Neural cell (in vitro differentiated cells): Measurements from ENCODE around the gene CYB561. TPM values are rescaled to one million over a fixed set of nuclear protein-coding genes. Genes with fewer than 3 reads are reported as not detected.

Experiments
- H2AFZ ChIP-seq: fragments of 200-600, 300-800 bp; sonication (generic), shearing (Covaris generic); 2 replicates; pipeline ENCODE4 v1.6.0; 2014; ENCODE audit warnings: low read depth, mild to moderate bottlenecking, antibody characterized with exemption, low read length, moderate library complexity
- H3F3A ChIP-seq: fragments of 200-600 bp; shearing (Covaris generic); 2 replicates; pipeline ENCODE4 v1.6.1; 2016; ENCODE audit warnings: mild to moderate bottlenecking, moderate library complexity, mixed read lengths, antibody characterized with exemption, low read length; ENCODE audit not compliant: insufficient read depth, poor library complexity, severe bottlenecking
- H3K27ac ChIP-seq: fragments of 200-600, 300-800 bp; sonication (generic), shearing (Covaris generic); 2 replicates; pipeline ENCODE4 v1.5.1; 2014; ENCODE audit warnings: mild to moderate bottlenecking, low read length, moderate library complexity
- H3K27me3 ChIP-seq: fragments of 300-800, 200-600 bp; sonication (generic), shearing (Covaris generic); 2 replicates; pipeline ENCODE4 v1.6.0; 2014; ENCODE audit warnings: mild to moderate bottlenecking, low read depth, low read length, moderate library complexity; ENCODE audit not compliant: insufficient read depth
- H3K36me3 ChIP-seq: fragments of 300-800, 200-600 bp; sonication (generic), shearing (Covaris generic); 2 replicates; pipeline ENCODE4 v1.5.1; 2014; ENCODE audit warnings: mild to moderate bottlenecking, antibody characterized with exemption, low read length, moderate library complexity; ENCODE audit not compliant: insufficient read depth
- H3K4me2 ChIP-seq: fragments of 300-800, 200-600 bp; sonication (generic), shearing (Covaris generic); 2 replicates; pipeline ENCODE4 v1.6.0; 2014; ENCODE audit warnings: mild to moderate bottlenecking, low read length
- H3K4me3 ChIP-seq: fragments of 300-800, 200-600 bp; sonication (generic), shearing (Covaris generic); 2 replicates; pipeline ENCODE4 v1.5.1; 2014; ENCODE audit warnings: mild to moderate bottlenecking, low read length, moderate library complexity
- H3K79me2 ChIP-seq: fragments of 200-600 bp; shearing (Covaris generic); replicated peaks from 2 replicates; pipeline ENCODE4 v1.6.0; 2014; ENCODE audit warnings: mild to moderate bottlenecking, low read length, moderate library complexity; ENCODE audit not compliant: insufficient read depth
- H3K9ac ChIP-seq: fragments of 300-800, 200-600 bp; sonication (generic), shearing (Covaris generic); 2 replicates; pipeline ENCODE4 v1.6.1; 2016; ENCODE audit warnings: mild to moderate bottlenecking, low read length, mixed read lengths
- H3K9me2 ChIP-seq: fragments of 200-600 bp; shearing (Covaris generic); 2 replicates; pipeline ENCODE4 v1.6.1; 2016; ENCODE audit warnings: mild to moderate bottlenecking, low read length, mixed read lengths; ENCODE audit not compliant: insufficient read depth
- H3K9me3 ChIP-seq: fragments of 200-600, 300-800 bp; sonication (generic), shearing (Covaris generic); 2 replicates; pipeline ENCODE4 v1.6.1; 2016; ENCODE audit warnings: mild to moderate bottlenecking, mixed run types, low read length, moderate library complexity, mixed read lengths
- H4K20me1 ChIP-seq: fragments of 200-600 bp; shearing (Covaris generic); 2 replicates; pipeline ENCODE4 v1.6.1; 2016; ENCODE audit warnings: mild to moderate bottlenecking, mixed run types; ENCODE audit not compliant: insufficient read depth
- CTCF ChIP-seq: fragments of 450-650 bp; IDR thresholded peaks from 2 replicates; pipeline ENCODE4 v1.5.1; 2014; ENCODE audit warnings: antibody characterized with exemption, mild to moderate bottlenecking, moderate library complexity; ENCODE audit not compliant: poor library complexity, severe bottlenecking
- EP300 ChIP-seq: fragments of 450-650 bp; conservative IDR thresholded peaks from 2 replicates; pipeline ENCODE4 v1.6.1; 2014; ENCODE audit warnings: antibody characterized with exemption, mild to moderate bottlenecking, moderate library complexity; ENCODE audit not compliant: poor library complexity, severe bottlenecking
- EZH2 ChIP-seq: fragments of 200-600, 300-800 bp; shearing (Covaris generic), sonication (generic); IDR thresholded peaks from 2 replicates; pipeline ENCODE4 v1.6.1; 2014; ENCODE audit warnings: antibody characterized with exemption, low read length, borderline replicate concordance, mild to moderate bottlenecking; ENCODE audit not compliant: insufficient read depth, poor library complexity, severe bottlenecking
- MXI1 ChIP-seq: fragments of 450-650 bp; conservative IDR thresholded peaks from 2 replicates; pipeline ENCODE4 v1.6.1; 2014; ENCODE audit warnings: antibody characterized with exemption, mild to moderate bottlenecking; ENCODE audit not compliant: poor library complexity, severe bottlenecking
- POLR2AphosphoS5 ChIP-seq: IDR thresholded peaks from 2 replicates; pipeline ENCODE4 v1.6.1; 2012
- RAD21 ChIP-seq: fragments of 450-650 bp; conservative IDR thresholded peaks from 2 replicates; pipeline ENCODE4 v1.6.1; 2014; ENCODE audit warnings: antibody characterized with exemption, mild to moderate bottlenecking, moderate library complexity
- REST ChIP-seq: IDR thresholded peaks from 2 replicates; pipeline ENCODE4 v1.6.1; 2012; ENCODE audit warnings: borderline replicate concordance
- SMC3 ChIP-seq: fragments of 450-650 bp; conservative IDR thresholded peaks from 2 replicates; pipeline ENCODE4 v1.6.1; 2014; ENCODE audit warnings: antibody characterized with exemption, mild to moderate bottlenecking, moderate library complexity; ENCODE audit not compliant: poor library complexity
- TAF1 ChIP-seq: IDR thresholded peaks from 2 replicates; pipeline ENCODE4 v1.6.1; 2012; ENCODE audit warnings: low read depth
- polyA plus RNA-seq: library from polyadenylated mRNA; depleted of rRNA; stranded (reverse); fragments of >200 nt; gene quantifications from 2 replicates; pipeline ENCODE4 v1.2.3, GENCODE V29; 2014

Gene CYB561
- polyA plus RNA-seq, 1 donor from 2014 or later, result 15.7 TPM

DNA sequence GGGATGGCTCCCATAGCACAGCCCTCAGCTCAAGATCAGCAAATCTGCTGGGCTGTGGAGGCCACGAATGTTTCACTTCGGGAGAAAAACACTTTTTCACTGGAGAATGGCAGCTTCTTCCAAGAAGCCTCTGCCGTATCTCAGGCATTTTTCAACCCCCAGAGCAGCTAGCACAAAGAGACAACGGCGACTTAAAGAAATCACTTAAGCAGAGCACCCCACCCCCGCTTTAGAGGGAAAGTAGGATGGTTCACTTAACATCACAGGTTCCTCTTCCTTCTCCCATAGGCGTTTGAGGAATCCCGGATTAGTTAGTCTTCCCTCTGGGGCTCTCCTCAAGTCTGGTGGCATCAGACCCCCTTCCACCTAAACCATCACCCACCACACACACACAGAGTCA lies 27.6 kb downstream of the CYB561 start:
- H3K4me2 ChIP-seq, result no peak overlapping the region
- TF ChIP-seq MXI1 (no peak), SMC3 (no peak), EP300 (no peak)
- no peaks in the 10 kb centered on the region for H3K9me2 ChIP-seq
- H3K79me2 ChIP-seq, result no peaks in the 10 kb centered on the region
- H3K9me3 ChIP-seq, result no peaks in the 10 kb centered on the region
- no peaks in the 10 kb centered on the region for H3F3A ChIP-seq
- H2AFZ ChIP-seq, result no peak overlapping the region
- H4K20me1 ChIP-seq, result no peaks in the 10 kb centered on the region
- no peak overlapping the region for H3K9ac ChIP-seq
- H3K4me3 ChIP-seq, result no peak overlapping the region
- peaks cover 11% of the 10 kb centered on the region for H3K36me3 ChIP-seq
- H3K27ac ChIP-seq, result no peak overlapping the region
- no peaks in the 10 kb centered on the region for H3K27me3 ChIP-seq

GRCh38 chr17:63414222-63414621 lies 31.9 kb downstream of the CYB561 start:
- Histone ChIP-seq H3K9me3 (no peaks in the 10 kb centered on the region), H3K9ac (no peak overlapping the region), H3K27ac (no peak overlapping the region), H3K9me2 (no peaks in the 10 kb centered on the region), H4K20me1 (no peaks in the 10 kb centered on the region), H3K79me2 (no peaks in the 10 kb centered on the region), H2AFZ (no peak overlapping the region), H3K27me3 (no peaks in the 10 kb centered on the region), H3F3A (no peaks in the 10 kb centered on the region), H3K4me2 (no peak overlapping the region), H3K36me3 (peaks cover 13% of the 10 kb centered on the region), H3K4me3 (no peak overlapping the region)
- TF ChIP-seq CTCF (no peak), POLR2AphosphoS5 (no peak), RAD21 (no peak), EP300 (no peak), MXI1 (no peak), EZH2 (no peak), TAF1 (no peak), REST (no peak), SMC3 (no peak)

- Histone ChIP-seq H3K4me3 (no peak overlapping the region), H3K4me2 (no peak overlapping the region), H3K36me3 (peaks cover 13% of the 10 kb centered on the region), H3K27ac (no peak overlapping the region), H3K9me2 (no peaks in the 10 kb centered on the region), H3K27me3 (no peaks in the 10 kb centered on the region), H4K20me1 (no peaks in the 10 kb centered on the region), H2AFZ (no peak overlapping the region), H3K79me2 (no peaks in the 10 kb centered on the region), H3K9me3 (no peaks in the 10 kb centered on the region), H3F3A (no peaks in the 10 kb centered on the region), H3K9ac (no peak overlapping the region)
- TF ChIP-seq EZH2 (no peak), MXI1 (no peak), TAF1 (no peak), CTCF (no peak)
Measured at GRCh38 chr17:63413128-63413527, 33.0 kb downstream of the CYB561 start.
